GM21360 (cell line): ENCODE results near the gene FASTKD1.

ENCODE experiments used
- ATAC-seq: cut with Tn5 transposase; IDR thresholded peaks from one replicate; pipeline ENCODE4 v1.9.1; 2021; ENCODE audit warnings: mild to moderate bottlenecking, moderate library complexity; ENCODE audit not compliant: unreplicated experiment

Gene FASTKD1

DNA sequence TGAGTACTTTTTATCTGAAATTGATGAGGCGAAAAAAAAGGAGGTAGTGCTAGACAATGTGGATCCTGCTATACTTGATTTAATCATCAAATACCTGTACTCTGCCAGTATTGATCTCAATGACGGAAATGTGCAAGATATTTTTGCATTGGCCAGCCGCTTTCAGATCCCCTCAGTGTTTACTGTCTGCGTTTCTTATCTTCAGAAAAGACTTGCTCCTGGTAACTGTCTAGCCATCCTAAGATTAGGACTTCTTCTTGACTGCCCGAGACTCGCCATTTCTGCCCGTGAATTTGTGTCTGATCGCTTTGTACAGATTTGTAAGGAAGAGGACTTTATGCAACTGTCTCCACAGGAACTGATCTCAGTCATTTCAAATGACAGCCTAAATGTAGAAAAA, 63.7 kb downstream of the FASTKD1 start:
- no peak for ATAC-seq

DNA sequence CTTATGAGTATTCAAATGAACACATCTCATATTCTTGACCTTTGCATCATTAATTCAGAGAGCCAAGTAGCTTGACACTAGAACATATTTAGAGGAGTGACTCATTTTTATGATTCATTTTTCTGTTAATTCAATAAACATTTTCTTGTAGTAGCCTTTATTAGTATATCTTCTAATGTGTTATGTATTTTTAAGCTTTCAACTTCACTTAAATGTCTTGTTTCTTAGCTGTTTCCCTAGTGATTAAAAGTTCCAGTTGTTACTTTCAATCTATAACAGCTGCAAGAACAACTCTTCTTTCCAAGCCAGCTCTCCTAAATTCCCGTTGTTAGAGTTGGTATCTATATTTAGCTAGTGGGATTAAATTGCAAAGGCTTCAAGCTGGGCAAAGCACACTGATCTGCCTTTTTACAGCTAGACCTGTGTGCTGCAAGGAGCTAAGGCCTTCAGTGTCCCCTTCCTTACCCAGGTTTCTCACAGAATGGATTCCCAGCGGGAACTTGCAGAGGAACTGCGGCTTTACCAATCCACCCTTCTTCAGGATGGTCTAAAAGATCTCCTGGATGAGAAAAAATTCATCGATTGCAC, 64.3 kb downstream of the FASTKD1 start, which contains the start of gene KLHL41:
Gene KLHL41 (plus strand): TSS at position 405 of the 588 bp plus-strand sequence. CDS start 77 bp downstream, at position 482.
- ATAC-seq = no peak

DNA sequence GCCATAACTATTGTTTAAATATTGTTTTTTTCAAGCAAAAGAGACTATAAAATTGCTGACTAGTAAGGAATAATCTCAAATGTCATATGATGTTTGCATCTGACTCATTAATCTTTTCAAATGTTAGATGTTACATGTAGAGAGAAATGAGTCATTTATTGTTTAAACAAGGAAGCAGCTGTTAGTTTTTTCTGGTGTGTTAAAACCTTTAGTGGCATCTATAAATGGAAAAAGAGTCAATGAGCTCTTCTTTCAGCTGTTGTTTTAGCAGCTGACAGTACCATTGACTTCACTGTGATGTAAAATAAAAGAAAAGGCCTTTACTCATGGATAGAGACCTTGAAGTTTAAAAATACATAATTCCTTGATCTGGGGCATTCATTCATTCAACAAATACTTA, 66.0 kb downstream of the FASTKD1 start:
- no peak for ATAC-seq

DNA sequence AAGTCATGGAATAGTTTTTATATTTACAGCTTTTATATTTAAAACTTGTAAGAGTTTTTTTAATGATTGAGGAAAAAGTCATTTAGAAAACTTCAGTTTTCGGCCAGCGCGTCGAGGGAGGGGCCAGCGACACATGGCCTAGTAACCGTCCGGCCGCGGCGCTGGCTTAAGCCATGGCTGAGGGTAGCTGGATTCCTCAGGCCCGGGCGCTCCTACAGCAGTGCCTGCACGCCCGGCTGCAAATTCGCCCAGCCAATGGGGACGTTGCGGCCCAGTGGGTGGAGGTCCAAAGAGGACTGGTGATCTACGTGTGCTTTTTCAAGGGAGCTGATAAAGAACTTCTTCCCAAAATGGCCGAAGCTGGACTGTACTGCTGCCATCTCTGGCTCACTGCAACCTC, 69.0 kb downstream of the FASTKD1 start:
- ATAC-seq = no peak

DNA sequence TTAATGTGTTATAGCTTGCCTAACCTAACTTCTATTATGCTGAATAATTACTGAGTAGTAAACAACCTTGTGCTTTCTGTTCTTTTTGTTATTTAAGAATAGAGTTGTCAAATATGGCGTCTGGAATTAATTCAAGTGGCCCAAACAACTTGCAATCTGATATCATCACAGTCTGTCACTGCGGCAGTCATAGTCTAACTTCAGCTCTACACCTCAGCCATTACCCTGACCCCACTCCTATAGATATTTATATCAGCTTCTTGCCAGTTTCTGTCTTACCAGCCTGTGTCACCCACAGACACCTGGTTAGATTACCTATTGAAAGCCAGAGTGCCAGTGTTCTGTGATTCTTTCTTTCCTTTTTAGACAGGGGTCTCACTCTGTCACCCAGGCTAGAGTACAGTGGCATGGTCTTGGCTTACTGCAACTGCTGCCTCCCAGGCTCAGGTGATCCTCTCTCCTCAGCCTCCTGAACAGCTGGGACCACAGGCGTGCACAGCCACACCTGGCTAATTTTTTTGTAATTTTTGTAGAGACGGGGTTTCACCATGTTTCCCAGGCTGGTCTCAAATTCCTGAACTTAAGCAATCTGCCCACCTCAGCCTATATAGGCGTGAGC, 78.2 kb downstream of the FASTKD1 start:
- no peak for ATAC-seq

DNA sequence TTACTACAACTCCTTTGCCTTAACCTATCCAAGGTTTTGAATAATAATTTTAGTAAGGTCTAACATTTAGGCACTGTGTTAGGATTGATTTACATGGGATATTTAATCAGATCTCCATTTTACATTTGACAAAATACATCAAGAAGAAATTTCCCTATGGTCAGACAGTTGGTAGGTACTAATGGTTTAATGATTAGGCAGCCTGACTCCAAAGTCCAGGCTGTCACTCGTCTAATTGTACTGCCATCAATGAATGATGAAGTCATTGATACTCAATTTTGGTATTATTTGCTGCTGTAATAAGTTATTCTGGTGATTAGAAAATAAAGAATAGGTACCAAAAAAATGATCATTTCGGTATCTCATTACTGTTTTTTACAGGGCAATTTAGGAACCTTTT, 80.3 kb downstream of the FASTKD1 start:
- ATAC-seq = no peak

DNA sequence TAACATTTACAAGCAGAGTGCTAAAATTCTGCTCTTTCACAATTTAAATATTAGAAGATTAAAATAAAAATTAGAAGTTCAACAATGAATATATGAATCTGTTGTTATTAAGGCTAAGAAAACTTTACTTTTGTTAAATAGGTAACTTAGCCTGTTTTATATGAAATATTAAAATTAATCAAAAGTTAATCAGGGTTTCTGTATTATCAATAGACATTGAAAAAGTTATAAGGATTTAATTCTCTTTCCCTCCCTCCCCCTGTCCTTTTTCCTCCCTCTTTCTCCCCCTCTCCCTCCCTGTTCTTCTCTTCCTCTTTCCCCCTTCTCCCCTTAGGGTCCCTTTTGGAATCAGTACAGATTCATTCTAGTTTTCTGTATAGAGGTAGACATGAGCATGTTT, 82.3 kb downstream of the FASTKD1 start:
- ATAC-seq = no peak

DNA sequence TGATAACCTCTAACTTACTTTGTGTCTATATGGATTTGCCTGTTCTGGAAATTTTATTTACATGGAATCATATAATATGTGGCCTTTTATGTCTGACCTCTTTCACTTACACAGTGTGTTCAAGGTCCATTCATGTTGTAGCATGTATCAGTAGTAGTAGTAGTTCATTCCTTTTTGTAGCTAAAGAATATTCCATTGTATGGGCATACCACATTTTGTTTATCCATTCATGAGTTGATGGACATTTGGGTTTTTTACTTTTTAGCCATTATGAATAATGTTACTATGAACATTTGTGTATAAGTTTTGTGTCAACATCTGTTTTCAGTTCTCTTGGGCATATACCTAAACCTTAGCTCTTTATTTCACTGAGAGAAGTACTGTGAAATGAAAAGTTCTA, 82.8 kb downstream of the FASTKD1 start:
- no peak for ATAC-seq

DNA sequence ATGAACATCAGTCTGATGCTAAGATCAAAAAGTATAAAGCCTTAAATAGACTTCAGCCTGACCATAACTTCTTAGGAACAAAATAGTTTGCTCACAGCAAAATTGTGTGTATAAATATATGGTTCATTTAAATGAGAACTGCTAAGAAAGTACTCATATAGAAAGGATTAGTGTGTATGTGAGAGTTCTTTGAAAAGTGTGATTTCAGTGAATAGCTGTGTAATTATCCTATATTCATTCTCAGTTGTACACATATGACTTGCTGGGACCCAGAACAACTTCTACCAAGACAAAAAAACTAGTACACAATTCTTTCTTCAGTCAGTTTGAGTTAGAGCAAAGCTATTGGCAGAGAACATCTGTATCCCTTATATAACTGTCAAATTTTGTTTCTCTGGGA, 87.2 kb downstream of the FASTKD1 start:
- ATAC-seq = no peak

DNA sequence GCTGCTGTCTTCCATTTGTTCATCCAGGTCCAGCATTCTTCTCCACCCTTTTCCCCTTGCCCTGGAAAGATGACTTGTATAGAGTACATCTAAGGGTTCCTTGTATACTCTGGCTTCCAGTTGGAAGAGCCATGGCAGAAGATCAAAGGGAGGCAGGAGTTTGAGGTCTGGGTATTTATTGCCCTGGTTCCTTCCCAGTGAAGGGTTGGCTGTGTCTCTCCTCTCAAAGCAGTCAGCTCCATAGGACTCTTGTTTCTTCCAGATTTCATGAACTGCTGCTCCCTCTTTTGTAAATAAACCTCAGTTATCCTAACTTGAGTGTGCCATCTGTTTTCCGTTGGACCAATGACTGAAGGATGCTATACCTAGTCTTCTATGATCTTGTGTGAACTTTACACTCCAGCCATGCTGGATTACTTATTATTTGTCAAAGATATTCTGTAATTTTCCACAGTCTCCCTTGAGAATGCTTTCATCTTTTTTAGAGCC, 88.0 kb downstream of the FASTKD1 start:
- no peak for ATAC-seq

DNA sequence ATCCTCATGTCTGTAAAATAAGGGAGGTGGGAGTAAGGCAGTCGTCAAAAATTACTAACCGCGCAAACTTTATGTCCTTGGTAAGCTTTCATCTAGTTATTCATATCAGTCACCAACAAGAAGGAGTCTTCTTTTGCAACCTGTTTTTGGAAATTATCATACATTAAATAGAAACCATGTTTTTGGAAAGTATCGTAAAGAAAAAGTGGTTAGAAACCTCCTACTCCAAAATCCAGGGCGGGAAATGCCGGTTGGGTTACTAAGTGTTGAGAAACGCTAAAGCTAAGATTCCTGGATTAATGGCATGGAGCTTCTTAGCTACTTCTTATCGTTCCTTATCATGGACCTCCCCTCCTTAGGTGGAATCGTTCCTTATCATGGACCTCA, 93.6 kb downstream of the FASTKD1 start:
- ATAC-seq = no peak
